ENCODE results near the gene HCN4. TPM values are rescaled to one million over a fixed set of nuclear protein-coding genes. Genes with fewer than 3 reads are reported as not detected.

HCN4 gene
- total RNA-seq, 1 donor from 2014 or later = 3.8 TPM

DNA sequence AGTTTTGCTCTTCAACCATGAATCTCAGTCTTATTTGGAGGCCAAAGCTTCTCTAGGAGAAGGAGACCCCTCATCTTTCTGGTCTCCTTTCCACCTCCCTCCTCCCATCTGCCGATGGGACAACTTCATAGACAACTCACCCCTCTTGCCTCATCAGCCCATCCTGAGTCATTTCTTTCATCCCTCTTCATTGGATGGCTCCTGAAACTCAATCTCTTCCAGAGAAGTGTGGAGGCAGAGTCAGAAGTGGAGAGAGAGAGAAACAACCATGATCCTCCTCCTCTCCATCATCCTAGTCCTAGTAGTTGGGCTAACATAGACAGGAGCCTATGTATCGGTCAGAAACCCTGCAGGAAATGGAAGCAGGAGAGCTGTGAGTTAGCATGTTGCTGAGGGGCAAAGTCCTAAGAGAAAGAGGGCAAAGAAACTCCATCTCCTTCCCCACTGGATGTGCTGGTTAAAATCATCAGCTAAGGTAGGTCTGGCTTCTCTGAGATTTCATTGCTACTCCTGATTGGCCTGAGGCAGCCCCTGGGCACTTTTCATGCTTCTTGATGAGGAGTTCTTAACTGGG lies 21.3 kb upstream of the HCN4 start:
- no peak for TF ChIP-seq CTCF (conservative IDR thresholded peaks at IDR 0.05)
- no peaks in the 10 kb centered on the region for H3K36me3 Mint-ChIP-seq
- no peaks in the 10 kb centered on the region for H3K4me1 Mint-ChIP-seq (ENCODE audit: unreplicated experiment)
- H3K9me3 Mint-ChIP-seq = peaks cover 5% of the 10 kb centered on the region
- peaks cover 56% of the 10 kb centered on the region for H3K27me3 Mint-ChIP-seq
- no peak for DNase-seq (ENCODE audit: extremely low spot score, unreplicated experiment)
- H3K4me3 Mint-ChIP-seq = no peak overlapping the region
- H3K27ac Mint-ChIP-seq = no peak overlapping the region

DNA sequence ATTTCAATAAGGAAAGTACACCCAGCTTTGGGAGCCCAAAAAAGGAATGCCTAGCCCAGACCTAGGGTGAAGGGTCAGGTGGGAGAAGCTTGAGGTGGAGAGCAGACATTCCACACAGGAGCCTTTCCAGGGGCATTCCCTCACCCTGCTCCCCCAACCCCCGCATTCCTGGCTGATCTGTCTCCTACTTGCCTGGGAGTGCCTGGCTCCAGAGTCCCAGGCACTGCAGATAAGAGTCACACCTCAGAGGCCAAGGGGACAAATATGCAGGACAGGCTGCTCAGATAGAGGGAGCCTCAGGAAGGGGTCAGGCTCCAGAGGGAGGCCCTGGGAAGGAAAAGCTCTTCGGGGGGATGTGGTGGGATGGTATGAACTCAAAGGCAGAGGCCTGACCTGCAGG lies 20.8 kb upstream of the HCN4 start:
- DNase-seq (ENCODE audit: extremely low spot score, unreplicated experiment) = no peak
- no peak for TF ChIP-seq CTCF (conservative IDR thresholded peaks at IDR 0.05)
- peaks cover 5% of the 10 kb centered on the region for H3K9me3 Mint-ChIP-seq
- peaks cover 59% of the 10 kb centered on the region for H3K27me3 Mint-ChIP-seq
- no peak overlapping the region for H3K4me3 Mint-ChIP-seq
- no peaks in the 10 kb centered on the region for H3K4me1 Mint-ChIP-seq (ENCODE audit: unreplicated experiment)
- no peak overlapping the region for H3K27ac Mint-ChIP-seq
- no peaks in the 10 kb centered on the region for H3K36me3 Mint-ChIP-seq

- no peak for DNase-seq (ENCODE audit: extremely low spot score, unreplicated experiment)
- H3K9me3 Mint-ChIP-seq = peaks cover 5% of the 10 kb centered on the region
- no peak overlapping the region for H3K27ac Mint-ChIP-seq
- no peaks in the 10 kb centered on the region for H3K4me1 Mint-ChIP-seq (ENCODE audit: unreplicated experiment)
- TF ChIP-seq CTCF (conservative IDR thresholded peaks at IDR 0.05) = no peak
- no peaks in the 10 kb centered on the region for H3K36me3 Mint-ChIP-seq
- H3K27me3 Mint-ChIP-seq = peaks cover 56% of the 10 kb centered on the region
- no peak overlapping the region for H3K4me3 Mint-ChIP-seq
These were observed 19.6 kb upstream of the HCN4 start for GRCh38 chr15:73388256-73388781.

DNA sequence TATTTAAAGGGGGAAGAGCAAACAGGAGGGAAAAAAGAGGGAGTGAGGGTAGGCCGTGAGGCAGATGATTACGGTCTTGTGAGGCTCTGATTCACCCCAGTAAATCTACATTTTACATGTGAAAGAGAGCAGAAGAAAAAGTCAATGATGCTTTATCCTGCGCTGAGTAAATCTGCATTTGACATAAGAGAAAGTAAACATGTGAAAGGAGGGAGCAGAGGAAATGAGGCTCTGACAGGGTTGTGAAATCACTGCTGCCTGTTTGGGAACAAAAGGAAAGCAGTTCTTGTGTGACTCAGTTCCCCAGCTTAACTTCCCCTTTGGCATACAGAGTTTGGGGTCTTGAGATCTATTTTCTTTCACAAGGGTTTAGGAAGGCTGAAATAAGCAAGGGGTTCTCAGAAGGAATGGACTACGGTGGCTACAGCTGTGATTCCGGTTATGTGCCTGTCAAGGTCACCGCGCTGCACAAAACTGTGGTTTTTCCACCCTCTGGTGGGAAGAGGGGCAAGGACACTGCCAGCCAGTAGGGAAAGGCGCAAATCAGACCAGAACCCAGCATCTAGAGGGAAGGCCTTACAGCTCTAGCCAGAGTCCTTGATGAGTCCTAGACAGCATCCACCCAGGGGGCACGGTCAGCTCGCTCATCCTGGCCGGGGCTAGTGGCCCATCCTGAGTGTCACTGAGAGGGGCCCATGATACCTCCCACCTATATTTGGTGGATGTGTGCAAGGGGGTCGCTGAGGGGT lies 18.9 kb upstream of the HCN4 start:
- H3K4me1 Mint-ChIP-seq (ENCODE audit: unreplicated experiment) = no peaks in the 10 kb centered on the region
- peaks cover 56% of the 10 kb centered on the region for H3K27me3 Mint-ChIP-seq
- no peak for TF ChIP-seq CTCF (conservative IDR thresholded peaks at IDR 0.05)
- no peak for DNase-seq (ENCODE audit: extremely low spot score, unreplicated experiment)
- H3K4me3 Mint-ChIP-seq = no peak overlapping the region
- H3K36me3 Mint-ChIP-seq = no peaks in the 10 kb centered on the region
- no peak overlapping the region for H3K27ac Mint-ChIP-seq
- H3K9me3 Mint-ChIP-seq = peaks cover 5% of the 10 kb centered on the region

DNA sequence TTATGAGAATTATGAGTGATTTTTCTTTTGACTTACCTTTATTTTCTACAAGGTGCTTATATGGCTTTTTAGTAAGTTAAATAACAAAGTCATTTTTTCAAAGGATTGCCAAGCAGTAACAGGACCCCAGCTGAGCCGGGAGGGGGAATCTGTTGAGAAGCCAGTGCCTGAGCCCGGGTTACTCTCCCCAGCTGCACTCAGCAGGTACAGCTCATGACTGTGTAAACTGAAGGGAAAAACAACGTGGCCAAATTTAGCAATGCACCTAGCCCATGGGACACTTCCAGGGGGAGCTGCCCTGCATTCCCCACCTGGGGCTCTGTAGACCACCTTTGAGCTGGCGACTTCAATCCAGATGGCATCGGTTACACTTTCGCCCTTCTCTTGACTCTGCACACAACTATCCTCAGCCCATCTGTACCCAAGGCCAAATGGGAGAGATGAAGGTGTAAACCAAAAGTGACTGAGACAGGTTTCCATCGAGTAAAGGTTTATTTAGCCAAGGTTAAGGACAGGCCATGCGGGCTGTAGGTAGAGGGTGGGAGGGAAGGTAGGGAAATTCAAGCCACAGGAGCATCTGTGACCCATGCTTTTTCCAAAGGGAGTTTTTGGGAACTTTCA lies 18.2 kb upstream of the HCN4 start:
- DNase-seq (ENCODE audit: extremely low spot score, unreplicated experiment) = no peak
- no peaks in the 10 kb centered on the region for H3K36me3 Mint-ChIP-seq
- no peak overlapping the region for H3K27ac Mint-ChIP-seq
- H3K9me3 Mint-ChIP-seq = peaks cover 5% of the 10 kb centered on the region
- H3K27me3 Mint-ChIP-seq = peaks cover 59% of the 10 kb centered on the region
- TF ChIP-seq CTCF (conservative IDR thresholded peaks at IDR 0.05) = no peak
- no peaks in the 10 kb centered on the region for H3K4me1 Mint-ChIP-seq (ENCODE audit: unreplicated experiment)
- no peak overlapping the region for H3K4me3 Mint-ChIP-seq
